ENCODE results near the gene GNAO1.

DNA sequence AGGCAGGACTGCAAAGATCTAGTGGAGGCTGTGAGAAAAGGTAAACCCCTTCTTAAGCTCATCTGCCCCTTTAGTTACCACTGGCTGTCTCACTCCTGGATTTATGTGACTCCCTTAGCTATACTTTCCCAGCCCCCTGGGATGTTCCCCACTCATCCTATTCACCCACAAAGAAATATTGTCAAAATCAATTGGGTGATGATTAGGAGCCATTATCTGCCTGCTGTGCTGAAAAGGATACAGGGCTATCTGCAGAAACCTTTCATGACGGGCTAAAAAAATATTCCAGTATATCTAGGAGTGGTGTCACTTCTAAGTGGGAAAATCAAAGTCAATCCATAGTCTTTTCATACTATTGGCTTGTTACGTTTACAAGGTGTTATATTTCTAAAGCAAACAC is 8.0 kb upstream of the GNAO1 start:
- TF ChIP-seq, protein P1, sequence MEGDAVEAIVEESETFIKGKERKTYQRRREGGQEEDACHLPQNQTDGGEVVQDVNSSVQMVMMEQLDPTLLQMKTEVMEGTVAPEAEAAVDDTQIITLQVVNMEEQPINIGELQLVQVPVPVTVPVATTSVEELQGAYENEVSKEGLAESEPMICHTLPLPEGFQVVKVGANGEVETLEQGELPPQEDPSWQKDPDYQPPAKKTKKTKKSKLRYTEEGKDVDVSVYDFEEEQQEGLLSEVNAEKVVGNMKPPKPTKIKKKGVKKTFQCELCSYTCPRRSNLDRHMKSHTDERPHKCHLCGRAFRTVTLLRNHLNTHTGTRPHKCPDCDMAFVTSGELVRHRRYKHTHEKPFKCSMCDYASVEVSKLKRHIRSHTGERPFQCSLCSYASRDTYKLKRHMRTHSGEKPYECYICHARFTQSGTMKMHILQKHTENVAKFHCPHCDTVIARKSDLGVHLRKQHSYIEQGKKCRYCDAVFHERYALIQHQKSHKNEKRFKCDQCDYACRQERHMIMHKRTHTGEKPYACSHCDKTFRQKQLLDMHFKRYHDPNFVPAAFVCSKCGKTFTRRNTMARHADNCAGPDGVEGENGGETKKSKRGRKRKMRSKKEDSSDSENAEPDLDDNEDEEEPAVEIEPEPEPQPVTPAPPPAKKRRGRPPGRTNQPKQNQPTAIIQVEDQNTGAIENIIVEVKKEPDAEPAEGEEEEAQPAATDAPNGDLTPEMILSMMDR (IDR thresholded peaks at IDR 0.05) = no peak
- TF ChIP-seq POLR2AphosphoS5 (IDR thresholded peaks at IDR 0.05) = no peak
